HG03064 (cell line): ENCODE results near the gene MAPK10.
"Not testable (repeated sequence)": the region's sequence is repeated elsewhere in the genome, so short reads cannot be mapped to it uniquely, and the experiment has no call there.

Experiments used
- ATAC-seq: cut with Tn5 transposase; IDR thresholded peaks from one replicate; pipeline ENCODE4 v1.9.1; 2021; ENCODE audit warnings: low read depth; ENCODE audit not compliant: unreplicated experiment

Gene MAPK10

DNA sequence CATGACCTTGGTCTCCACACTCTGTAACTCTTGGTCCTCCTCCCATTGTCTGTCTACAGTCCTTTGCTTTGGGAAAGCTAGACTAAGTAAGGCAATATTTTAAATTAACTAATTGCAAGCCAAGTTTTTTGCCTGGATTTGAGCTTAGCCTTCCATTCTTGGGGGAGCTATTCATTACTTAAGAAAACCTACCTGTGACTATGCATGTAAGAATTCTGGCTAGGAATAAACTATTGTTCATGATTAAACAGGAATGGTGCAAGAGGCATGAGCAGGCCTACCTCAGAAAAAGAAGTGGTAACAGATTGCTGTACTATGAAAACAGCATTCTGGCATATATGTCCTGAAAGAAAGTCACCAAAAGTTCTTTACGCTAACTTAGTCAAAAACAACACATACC lies 309.4 kb downstream of the MAPK10 start:
- ATAC-seq, result no peak

- no peak for ATAC-seq
These were observed 311.4 kb downstream of the MAPK10 start for GRCh38 chr4:86048426-86048825.

- ATAC-seq, result no peak
These were observed 315.3 kb downstream of the MAPK10 start for GRCh38 chr4:86044593-86044985.

- no peak for ATAC-seq
These were observed 315.9 kb downstream of the MAPK10 start for GRCh38 chr4:86043755-86044592.

DNA sequence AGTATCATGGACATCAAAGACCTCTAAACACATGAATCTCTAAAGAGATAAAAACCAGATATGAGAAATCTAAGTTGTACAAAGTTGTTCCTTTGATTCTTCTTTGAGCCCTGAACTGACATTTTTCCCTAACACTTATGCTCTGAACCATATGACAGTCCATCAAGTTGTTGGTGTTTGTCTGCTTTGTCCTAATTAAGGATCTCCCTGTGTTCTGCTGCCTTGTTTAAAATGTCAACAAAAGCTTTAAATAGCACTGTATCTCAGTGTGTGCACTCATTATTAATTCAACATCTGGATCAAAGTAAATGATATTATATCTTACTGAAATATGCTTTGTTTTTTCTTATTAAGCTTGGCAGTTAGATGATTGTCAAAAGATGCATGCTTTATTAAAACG lies 321.8 kb downstream of the MAPK10 start:
- ATAC-seq, result no peak

DNA sequence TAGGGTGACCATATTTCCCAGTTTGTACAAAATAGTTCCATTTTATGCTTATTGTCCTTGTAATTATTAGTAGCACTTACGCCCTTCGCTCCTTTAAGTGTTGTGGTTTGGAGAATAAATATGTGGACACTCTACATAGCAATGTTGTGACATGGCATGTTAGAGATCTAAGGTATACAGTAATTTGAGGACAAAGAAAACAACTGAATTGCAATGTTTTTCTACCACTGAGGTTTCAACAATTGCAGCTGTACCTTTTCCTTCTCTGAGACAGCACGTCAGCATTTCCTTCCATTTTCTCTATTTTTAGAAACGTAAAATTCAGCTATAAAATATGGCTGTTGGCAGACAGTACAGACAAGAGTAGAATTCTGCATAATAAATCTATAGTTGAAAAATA lies 323.1 kb downstream of the MAPK10 start:
- no peak for ATAC-seq

DNA sequence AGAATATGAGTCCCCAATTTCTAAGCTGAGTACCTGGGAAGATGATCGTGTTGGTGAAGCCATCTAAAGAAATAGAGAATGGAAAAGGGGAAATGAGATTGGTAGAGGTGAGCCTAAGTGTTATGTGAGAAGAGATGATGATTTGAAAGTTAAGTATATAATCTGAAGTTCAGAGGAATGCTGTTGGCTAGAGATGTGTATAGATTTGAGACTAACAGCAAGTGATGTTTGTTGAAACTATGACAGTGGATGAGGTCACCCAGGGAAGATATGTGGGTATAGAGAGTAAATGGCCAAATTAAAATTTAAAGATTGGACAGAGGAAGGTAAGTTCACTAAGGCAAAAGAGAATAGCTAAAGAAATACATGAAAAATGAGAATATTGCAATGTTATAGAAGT lies 324.2 kb downstream of the MAPK10 start:
- no peak for ATAC-seq

GRCh38 chr4:86034616-86035015 lies 325.2 kb downstream of the MAPK10 start:
- no peak for ATAC-seq

GRCh38 chr4:86033171-86033570 lies 326.7 kb downstream of the MAPK10 start:
- ATAC-seq, result no peak

DNA sequence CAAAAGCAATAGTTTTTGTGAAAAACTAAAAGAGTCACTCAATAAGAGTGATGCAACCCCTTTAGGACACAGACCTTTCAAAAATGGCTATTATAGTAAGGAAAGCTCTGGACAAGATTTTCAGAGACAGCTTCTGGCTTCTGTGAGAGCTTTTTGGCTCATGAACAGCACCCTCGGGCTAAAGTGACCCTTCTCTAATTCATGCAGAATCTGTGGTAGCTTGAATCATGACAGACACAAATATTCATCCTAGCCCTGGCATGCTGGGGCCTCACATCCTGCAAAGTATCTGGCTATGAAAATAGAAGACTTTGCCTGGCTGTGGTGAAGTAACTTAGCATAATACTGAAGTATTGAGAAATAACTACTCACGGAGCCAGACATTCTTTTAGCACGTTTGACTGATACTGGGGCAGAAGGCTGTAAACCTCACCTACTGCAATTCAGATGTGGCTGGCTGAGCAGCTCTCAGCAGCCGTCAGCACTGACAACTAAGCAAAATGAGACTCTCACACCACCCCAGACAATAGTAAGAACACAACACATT lies 327.3 kb downstream of the MAPK10 start:
- no peak for ATAC-seq

DNA sequence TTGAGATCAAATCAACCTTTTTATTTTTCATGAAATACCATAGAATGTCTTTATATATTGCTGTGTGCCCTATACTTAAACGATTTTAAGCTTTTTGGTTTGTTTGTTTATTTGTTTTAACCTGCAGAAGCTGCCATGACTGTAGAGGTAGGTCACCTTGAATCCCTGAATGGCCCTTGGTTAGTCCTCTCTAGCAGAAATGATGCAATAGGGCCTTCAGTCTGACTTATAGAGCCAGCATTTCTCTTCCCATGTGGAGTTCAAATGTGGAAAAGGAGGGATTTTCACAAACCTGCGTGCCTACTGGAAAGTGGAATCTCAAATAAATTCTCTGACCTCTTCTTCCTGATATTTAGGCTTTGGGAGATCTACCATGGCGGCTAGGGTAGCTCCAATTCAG lies 327.9 kb downstream of the MAPK10 start:
- no peak for ATAC-seq

- ATAC-seq, result no peak
These were observed 333.1 kb downstream of the MAPK10 start for GRCh38 chr4:86026720-86027119.

- not testable (repeated sequence) for ATAC-seq
These were observed 338.2 kb downstream of the MAPK10 start for GRCh38 chr4:86021671-86022070.

DNA sequence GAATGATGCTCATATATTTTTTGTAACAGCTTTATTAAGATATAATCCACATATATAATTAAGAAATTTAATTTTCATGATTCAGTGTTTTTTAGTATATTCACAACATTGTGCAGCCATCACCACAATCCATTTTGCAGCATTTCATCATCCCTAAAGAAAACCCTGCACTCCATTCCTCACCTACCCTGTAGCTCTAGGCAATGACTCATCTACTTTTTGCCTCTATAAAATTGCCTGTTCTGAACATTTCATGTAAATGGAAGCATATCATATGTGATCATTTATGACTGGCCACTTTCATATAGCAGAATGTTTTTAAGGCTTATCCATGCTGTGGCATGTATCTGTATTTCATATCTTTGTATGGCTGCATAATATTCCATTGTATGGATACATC lies 339.9 kb downstream of the MAPK10 start:
- no peak for ATAC-seq

DNA sequence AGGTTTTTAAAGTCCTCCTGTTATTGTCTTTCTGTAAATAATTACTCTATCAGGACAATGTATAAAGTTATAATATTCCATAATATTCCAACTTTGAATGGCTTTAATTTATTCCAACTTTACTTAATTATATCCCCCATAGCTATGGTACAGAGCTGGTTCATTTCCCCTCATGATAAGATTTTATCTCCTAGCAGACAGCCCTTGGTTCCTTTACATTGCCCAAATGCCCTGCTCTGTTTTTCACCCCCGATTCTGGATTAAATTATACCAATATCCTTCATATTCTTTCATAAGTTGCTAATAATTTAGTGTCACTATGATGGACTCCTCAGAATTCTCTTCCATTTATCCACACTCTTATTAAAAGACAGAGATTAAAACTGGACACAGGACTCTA lies 340.5 kb downstream of the MAPK10 start:
- ATAC-seq, result no peak

DNA sequence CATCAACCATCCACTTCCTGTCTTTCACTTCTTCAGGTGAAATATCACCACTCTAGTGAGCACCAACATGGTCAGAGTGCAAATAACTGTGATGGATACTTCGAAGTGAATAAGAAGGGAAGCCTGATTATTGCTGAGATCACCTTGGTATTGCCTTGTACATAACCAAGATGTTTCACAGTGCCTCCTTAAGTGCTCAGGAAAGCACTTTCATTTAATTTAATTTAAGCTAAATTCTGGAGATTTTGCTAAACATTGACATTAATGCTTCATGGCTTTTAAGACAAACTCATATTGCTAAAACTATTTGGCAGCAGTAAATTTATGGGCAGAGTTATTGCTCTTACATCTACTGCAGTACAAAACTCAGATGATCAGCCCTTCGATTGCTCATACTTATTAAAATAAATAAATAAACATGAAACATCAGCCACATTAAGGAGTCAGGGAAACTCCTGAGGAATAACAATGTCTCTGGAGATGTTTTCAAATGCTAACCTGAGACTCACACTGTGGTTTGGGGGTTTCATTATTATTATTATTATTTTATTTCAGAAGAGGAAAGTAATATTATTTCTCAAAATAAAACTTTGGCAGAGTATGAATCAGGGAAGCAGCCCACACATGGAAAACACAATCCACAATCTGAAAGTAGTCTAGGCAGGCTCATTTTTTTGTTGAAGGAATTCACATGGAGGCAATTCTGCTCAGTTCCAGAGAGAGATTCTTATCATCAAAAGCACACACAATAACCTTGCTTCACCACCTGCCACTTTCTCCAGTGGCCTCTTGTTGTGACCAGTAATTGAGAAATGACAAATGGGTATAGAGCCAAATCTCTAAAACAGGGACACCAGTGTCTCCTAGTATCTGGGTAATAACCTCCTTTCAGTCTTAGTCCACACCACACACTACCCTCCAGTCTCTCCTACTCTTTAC lies 344.2 kb downstream of the MAPK10 start:
- no peak for ATAC-seq

GRCh38 chr4:86014599-86014998 lies 345.3 kb downstream of the MAPK10 start:
- peak; percentile 83 for ATAC-seq

GRCh38 chr4:86013621-86014020 lies 346.2 kb downstream of the MAPK10 start:
- no peak for ATAC-seq

DNA sequence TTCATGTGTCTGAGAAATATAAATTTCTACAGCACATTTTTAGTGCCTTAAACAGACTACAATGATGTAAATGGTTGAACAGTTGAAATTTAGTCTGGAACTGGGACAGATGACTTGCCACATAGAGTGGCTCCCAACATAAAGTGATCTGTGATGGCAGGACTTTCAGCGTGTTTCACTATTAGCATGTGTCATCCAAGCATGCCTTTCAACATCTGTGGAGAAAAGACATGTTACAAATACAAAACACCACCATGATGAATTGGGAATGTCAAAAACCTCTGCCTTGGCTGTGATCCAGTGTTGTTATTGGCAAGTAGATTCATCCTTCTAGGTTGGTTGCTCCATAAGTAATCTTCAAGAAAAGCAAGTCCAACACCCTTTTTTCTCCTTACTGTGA lies 348.7 kb downstream of the MAPK10 start:
- ATAC-seq, result no peak

DNA sequence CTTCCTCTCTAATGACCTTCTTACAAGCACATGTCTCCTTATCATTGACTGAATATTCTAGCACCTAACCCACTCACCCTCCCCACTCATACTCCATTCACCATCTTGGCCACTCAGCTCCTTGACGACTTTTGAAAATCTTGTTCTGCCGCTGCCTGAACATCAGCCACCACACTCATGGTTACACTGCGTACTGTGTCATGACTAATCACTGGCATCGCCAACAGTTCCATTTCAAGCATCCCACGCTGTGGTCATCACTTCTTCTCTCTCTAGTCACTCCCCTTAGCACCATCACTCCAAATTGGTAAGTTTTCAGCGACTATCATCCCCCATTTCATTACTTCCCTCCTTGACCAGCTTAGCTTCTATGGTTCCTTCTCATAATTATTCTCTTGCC lies 352.8 kb downstream of the MAPK10 start:
- no peak for ATAC-seq

DNA sequence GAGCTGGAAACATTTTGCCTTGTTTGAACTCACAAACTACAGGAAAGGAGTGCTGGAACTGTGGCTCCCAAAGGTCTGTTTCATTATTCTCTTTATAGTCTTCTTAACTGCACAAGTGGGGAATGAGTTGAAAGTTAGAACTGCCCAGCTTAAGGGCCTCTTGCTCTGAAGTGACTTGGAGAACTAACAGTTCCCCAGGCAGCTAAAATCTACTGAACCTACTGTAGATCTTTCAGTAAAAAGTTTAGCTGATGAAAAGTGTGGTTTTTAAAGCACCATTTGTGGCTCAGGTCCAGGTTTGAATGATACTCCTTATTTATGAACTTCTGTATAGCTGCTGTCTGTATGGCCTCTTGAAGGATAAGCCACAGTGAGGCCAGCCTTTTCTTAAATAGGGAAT lies 353.8 kb downstream of the MAPK10 start:
- no peak for ATAC-seq
